A172 (cell line): ENCODE data around the gene BPI. TPM values are rescaled to one million over a fixed set of nuclear protein-coding genes. Genes with fewer than 3 reads are reported as not detected.
"Not testable (repeated sequence)": the region's sequence is repeated elsewhere in the genome, so short reads cannot be mapped to it uniquely, and the experiment has no call there.

Experiments
- DNase-seq: peaks from one replicate; pipeline ENCODE4 v3.0.0-alpha.2; 2015; ENCODE audit warnings: low spot score
- total RNA-seq: library from RNA; depleted of rRNA; stranded (reverse); fragments of >200 nt; shearing (Covaris generic); gene quantifications from 2 replicates; pipeline ENCODE4 v1.2.3, GENCODE V29; 2014; rRNA removed

The BPI gene
- total RNA-seq, 1 experiment from 2014 or later = not detected

- DNase-seq = no peak
Measured at GRCh38 chr20:38363004-38363747, 59.2 kb downstream of the BPI start.

GRCh38 chr20:38369389-38369788 is 65.4 kb downstream of the BPI start:
- peak; percentile 18 for DNase-seq

DNA sequence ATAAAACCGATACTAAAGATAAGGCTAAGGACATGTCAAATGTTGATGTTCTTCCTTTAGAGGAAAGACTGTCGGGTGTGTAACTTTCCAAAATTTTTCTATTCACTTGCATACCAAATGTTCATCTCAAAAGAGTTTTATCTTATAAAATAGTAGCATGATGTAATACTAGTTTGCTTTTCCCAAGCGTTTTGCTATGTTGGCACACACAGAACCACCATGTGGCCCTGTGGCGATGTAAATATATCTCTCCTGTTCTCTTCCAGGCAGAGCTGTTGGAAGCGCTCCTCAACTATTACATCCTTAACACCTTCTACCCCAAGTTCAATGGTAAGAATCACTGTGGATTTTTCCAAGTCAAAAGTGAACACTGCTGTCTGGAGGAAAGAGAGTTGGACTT is 68.8 kb downstream of the BPI start:
- DNase-seq = no peak

GRCh38 chr20:38373231-38373867 is 69.4 kb downstream of the BPI start:
- no peak for DNase-seq

DNA sequence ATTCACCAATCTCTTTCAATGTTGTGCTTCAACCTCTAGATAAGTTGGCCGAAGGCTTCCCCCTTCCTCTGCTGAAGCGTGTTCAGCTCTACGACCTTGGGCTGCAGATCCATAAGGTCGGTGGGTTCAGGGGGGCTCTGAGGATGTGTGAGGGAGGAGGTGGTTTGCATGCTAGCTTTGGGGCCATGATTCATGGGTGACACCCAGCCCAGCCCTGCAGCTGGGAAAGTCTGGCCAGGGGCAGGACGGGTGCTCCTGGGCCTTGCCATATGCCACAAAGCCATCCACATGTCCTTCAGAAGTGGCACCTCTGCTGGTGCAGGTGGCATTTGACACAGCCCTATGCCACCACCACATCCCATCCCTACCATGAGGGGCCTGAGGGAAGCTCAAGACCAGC is 69.9 kb downstream of the BPI start:
- DNase-seq = no peak

DNA sequence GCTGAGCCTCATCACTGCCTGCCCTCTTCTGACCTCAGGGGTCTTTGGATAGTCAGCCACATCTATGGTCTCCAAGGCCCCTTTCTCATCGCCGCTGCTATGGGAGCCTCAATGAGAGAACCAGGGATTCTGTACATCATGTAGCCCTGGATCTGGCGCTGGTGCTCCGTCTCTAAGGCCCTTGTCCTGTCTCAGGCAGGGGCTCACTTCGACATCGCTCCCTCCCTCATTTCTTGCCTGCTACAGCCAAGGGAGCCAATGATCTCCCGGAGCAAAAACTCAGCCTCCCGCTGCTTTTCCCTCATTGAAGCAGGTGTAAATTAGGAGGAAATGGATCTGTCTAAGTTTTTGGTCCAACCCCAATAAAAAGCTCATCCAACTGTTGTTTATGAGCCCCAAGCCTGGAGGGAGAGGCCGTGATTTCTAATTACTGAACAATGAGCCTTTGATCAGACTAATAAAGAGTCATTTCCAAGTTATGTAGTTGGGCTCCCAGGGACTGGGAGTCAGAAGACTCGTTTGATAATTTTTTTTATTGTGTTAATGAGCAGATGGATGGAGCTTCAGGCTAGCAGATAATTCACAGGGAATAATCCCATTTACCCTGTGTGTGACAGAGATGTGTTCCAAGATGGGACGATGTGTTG is 73.2 kb downstream of the BPI start:
- DNase-seq = no peak

DNA sequence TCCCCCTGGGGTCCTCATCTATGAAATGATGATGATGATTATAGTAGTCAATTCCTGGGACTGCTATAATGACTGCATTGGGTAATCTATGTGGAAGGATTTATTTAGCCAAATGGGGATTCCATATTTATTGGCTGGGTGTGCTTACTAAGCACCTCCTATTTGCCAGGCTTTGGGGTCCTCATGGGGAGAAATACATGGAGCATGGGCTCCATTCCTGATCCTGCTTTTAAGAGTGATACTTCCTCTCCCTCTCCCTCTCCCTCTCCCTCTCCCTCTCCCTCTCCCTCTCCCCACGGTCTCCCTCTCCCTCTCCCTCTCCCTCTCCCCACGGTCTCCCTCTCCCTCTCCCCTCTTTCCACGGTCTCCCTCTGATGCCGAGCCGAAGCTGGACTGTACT is 73.9 kb downstream of the BPI start:
- not testable (repeated sequence) for DNase-seq

- DNase-seq = no peak
Measured at GRCh38 chr20:38383147-38383546, 79.2 kb downstream of the BPI start.

DNA sequence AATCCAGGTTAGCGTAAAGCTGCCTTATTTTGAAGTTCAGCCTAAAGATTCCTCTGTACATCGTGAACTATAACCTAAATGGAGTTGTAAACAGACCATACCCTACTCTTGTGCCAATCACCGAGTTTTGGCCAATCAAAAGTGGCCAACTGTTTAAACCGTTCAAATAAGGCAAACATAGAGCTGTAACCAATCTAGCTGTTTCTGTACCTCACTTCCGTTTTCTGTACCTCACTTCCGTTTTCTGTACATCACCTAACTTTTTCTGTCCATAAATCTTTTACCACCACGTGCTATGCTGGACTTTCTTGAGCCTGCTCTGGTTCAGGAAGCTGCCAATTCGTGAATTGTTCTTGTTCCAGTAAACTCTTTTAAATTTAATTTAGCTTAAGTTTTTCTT is 82.0 kb downstream of the BPI start:
- DNase-seq = no peak

GRCh38 chr20:38386851-38387250 is 82.9 kb downstream of the BPI start:
- DNase-seq = no peak

Other genes starting within 250 kb of the BPI start
- 13.9 and 27.0 TPM in 2 replicates for gene TGM2, start 138.9 kb upstream of the BPI start, total RNA-seq
- 0.57 and 0.69 TPM in 2 replicates for gene KIAA1755, start 43.4 kb upstream of the BPI start, total RNA-seq
- 0.55 TPM in 1 of 2 replicates, not detected in the other for gene LBP, start 42.3 kb downstream of the BPI start, total RNA-seq
- 8.5 and 10.1 TPM in 2 replicates for gene SNHG17, start 131.2 kb downstream of the BPI start, total RNA-seq
- 20.0 and 20.8 TPM in 2 replicates for gene RALGAPB, start 168.7 kb downstream of the BPI start, total RNA-seq